NCI-H446 treated with DMSO at 0.1 percent for 48 hours (cell line): ENCODE data around the gene CCDC182.

ENCODE experiments used
- DNase-seq: peaks from one replicate; lab custom pipeline; 2025; lab: John Stamatoyannopoulos, UW

CCDC182 gene

GRCh38 chr17:57756951-57757350 lies 11.9 kb upstream of the CCDC182 start:
- DNase-seq, result no peak

- no peak for DNase-seq
Measured at GRCh38 chr17:57755480-57756070, 10.5 kb upstream of the CCDC182 start.

GRCh38 chr17:57752031-57752905 lies 7.2 kb upstream of the CCDC182 start:
- no peak for DNase-seq

GRCh38 chr17:57751348-57751971 lies 6.4 kb upstream of the CCDC182 start:
- no peak for DNase-seq

- no peak for DNase-seq
Measured at GRCh38 chr17:57750895-57751294, 5.8 kb upstream of the CCDC182 start.

- DNase-seq, result no peak
Measured at GRCh38 chr17:57750109-57750871, 5.2 kb upstream of the CCDC182 start.

- no peak for DNase-seq
Measured at GRCh38 chr17:57749701-57750100, 4.6 kb upstream of the CCDC182 start.

- peak; percentile 9 for DNase-seq
Measured at GRCh38 chr17:57747221-57748017, 2.3 kb upstream of the CCDC182 start.

- no peak for DNase-seq
Measured at GRCh38 chr17:57746221-57746620, 1.1 kb upstream of the CCDC182 start.

GRCh38 chr17:57744195-57745170 lies 616 bp downstream of the CCDC182 start:
- DNase-seq, result no peak

GRCh38 chr17:57740235-57740528 lies 4.9 kb downstream of the CCDC182 start:
- no peak for DNase-seq

GRCh38 chr17:57739402-57740234 lies 5.5 kb downstream of the CCDC182 start:
- DNase-seq, result no peak

GRCh38 chr17:57737450-57737849 lies 7.6 kb downstream of the CCDC182 start:
- no peak for DNase-seq

- no peak for DNase-seq
Measured at GRCh38 chr17:57735707-57736106, 9.4 kb downstream of the CCDC182 start.

- DNase-seq, result no peak
Measured at GRCh38 chr17:57735230-57735629, 9.9 kb downstream of the CCDC182 start.

GRCh38 chr17:57733085-57733484 lies 12.0 kb downstream of the CCDC182 start:
- no peak for DNase-seq

GRCh38 chr17:57732062-57732461 lies 13.0 kb downstream of the CCDC182 start:
- DNase-seq, result peak; percentile 38

GRCh38 chr17:57730026-57730701 lies 14.9 kb downstream of the CCDC182 start:
- no peak for DNase-seq

- DNase-seq, result no peak
Measured at GRCh38 chr17:57727630-57728175, 17.4 kb downstream of the CCDC182 start.
